ENCODE measurements around the gene TCF12. TPM values are rescaled to one million over a fixed set of nuclear protein-coding genes. Genes with fewer than 3 reads are reported as not detected.
A peak's percentile ranks its signal among the peaks of the same experiment; 100 is the strongest.

Gene TCF12
- total RNA-seq, 3 donors from 2014 or later (not counting 1 experiment from before 2014, with no cell fraction given), result 84.1 to 111 (median 107) TPM

GRCh38 chr15:57229051-57229450 lies 310.6 kb downstream of the TCF12 start:
- TF ChIP-seq CTCF (IDR thresholded peaks at IDR 0.05), result no peak
- Histone ChIP-seq H3K36me3 (ENCODE audit: control insufficient read depth, insufficient read depth, low read length) (peaks cover 13% of the 10 kb centered on the region), H3K27me3 (ENCODE audit: control insufficient read depth, insufficient read depth, low read length) (no peaks in the 10 kb centered on the region), H3K27ac (ENCODE audit: low read length) (no peak overlapping the region), H3K4me1 (ENCODE audit: control insufficient read depth, insufficient read depth, low read length) (no peaks in the 10 kb centered on the region), H3K4me3 (ENCODE audit: low read length) (no peak overlapping the region), H3K9me3 (ENCODE audit: control insufficient read depth, insufficient read depth, low read length) (no peaks in the 10 kb centered on the region)
- Mint-ChIP-seq H3K4me1 (peaks cover 0 to 12% of the 10 kb centered on the region in 2 donors), H3K27ac (peak overlapping the region in 1 of 2 donors; percentile 21), H3K9me3 (no peaks in the 10 kb centered on the region), H3K27me3 (ENCODE audit: low read depth in 2 of 2) (no peaks in the 10 kb centered on the region), H3K4me3 (no peak overlapping the region), H3K36me3 (peaks cover 7% of the 10 kb centered on the region)
- intact Hi-C loops (cut with micrococcal nuclease), result no loop called here
- ATAC-seq, result no peak
- DNase-seq, result no peak

- no peak overlapping the region for H3K27ac Mint-ChIP-seq
- WGBS (ENCODE audit: insufficient coverage), result no CpG with 5 or more reads among the region's 1 CpG
- Histone ChIP-seq H3K27ac (ENCODE audit: low read length) (no peak overlapping the region), H3K4me3 (ENCODE audit: low read length) (no peak overlapping the region), H3K36me3 (ENCODE audit: control insufficient read depth, insufficient read depth, low read length) (peaks cover 30% of the 10 kb centered on the region), H3K4me1 (ENCODE audit: control insufficient read depth, insufficient read depth, low read length) (no peaks in the 10 kb centered on the region), H3K27me3 (ENCODE audit: control insufficient read depth, insufficient read depth, low read length) (no peaks in the 10 kb centered on the region), H3K9me3 (ENCODE audit: control insufficient read depth, insufficient read depth, low read length) (no peaks in the 10 kb centered on the region)
- ATAC-seq, result no peak
- H3K4me1 Mint-ChIP-seq, result peaks cover 0 to 12% of the 10 kb centered on the region in 2 donors
- DNase-seq, result no peak
- H3K36me3 Mint-ChIP-seq, result peaks cover 8% of the 10 kb centered on the region
- no peaks in the 10 kb centered on the region for H3K27me3 Mint-ChIP-seq (ENCODE audit: low read depth in 2 of 2)
- TF ChIP-seq CTCF (IDR thresholded peaks at IDR 0.05), result no peak
- H3K9me3 Mint-ChIP-seq, result no peaks in the 10 kb centered on the region
- H3K4me3 Mint-ChIP-seq, result no peak overlapping the region
- intact Hi-C loops (cut with micrococcal nuclease), result no loop called here
Measured at GRCh38 chr15:57231559-57231958, 313.1 kb downstream of the TCF12 start.

GRCh38 chr15:57234156-57234555 lies 315.7 kb downstream of the TCF12 start:
- H3K36me3 ChIP-seq (ENCODE audit: control insufficient read depth, insufficient read depth, low read length), result peaks cover 33% of the 10 kb centered on the region

More at GRCh38 chr15:57234156-57234555, 315.7 kb downstream of the TCF12 start:
- Mint-ChIP-seq H3K9me3 (no peaks in the 10 kb centered on the region), H3K4me3 (no peak overlapping the region), H3K36me3 (peaks cover 8% of the 10 kb centered on the region), H3K27ac (no peak overlapping the region), H3K4me1 (peaks cover 0 to under 1% of the 10 kb centered on the region in 2 donors), H3K27me3 (ENCODE audit: low read depth in 2 of 2) (no peaks in the 10 kb centered on the region)
- intact Hi-C loops (cut with micrococcal nuclease), result no loop called here
- Histone ChIP-seq H3K9me3 (ENCODE audit: control insufficient read depth, insufficient read depth, low read length) (no peaks in the 10 kb centered on the region), H3K4me1 (ENCODE audit: control insufficient read depth, insufficient read depth, low read length) (no peaks in the 10 kb centered on the region), H3K27me3 (ENCODE audit: control insufficient read depth, insufficient read depth, low read length) (no peaks in the 10 kb centered on the region), H3K27ac (ENCODE audit: low read length) (no peak overlapping the region), H3K4me3 (ENCODE audit: low read length) (no peak overlapping the region)
- DNase-seq (no peak), ATAC-seq (no peak)
- 100% methylated on average over 1 of the region's 2 CpGs for WGBS (ENCODE audit: insufficient coverage)
- no peak for TF ChIP-seq CTCF (IDR thresholded peaks at IDR 0.05)
